Left lung (tissue), 10 donors: Measurements from ENCODE around the gene EPHA4. TPM values are rescaled to one million over a fixed set of nuclear protein-coding genes. Genes with fewer than 3 reads are reported as not detected.

Source experiments
- ATAC-seq: fragments of 200-7000 bp; cut with Tn5 transposase; one replicate; pipeline ENCODE4 v1.9.1; 2020; ENCODE audit warnings: moderate library complexity
- DNase-seq, 4 donors: peaks; one replicate each; pipeline ENCODE4 v3.0.0-alpha.2; 2013 to 2020
- H3K27ac ChIP-seq, 2 donors: fragments of 200-600 bp; sonication (generic) in 1 of 2; one replicate each; pipeline versions ENCODE4 v1.5.0 to v1.8.0; 2020 to 2021
- H3K27me3 ChIP-seq, 2 donors: fragments of 200-600 bp; sonication (generic) in 1 of 2; one replicate each; pipeline versions ENCODE4 v1.5.0 to v1.8.0; 2020 to 2021
- H3K36me3 ChIP-seq, 2 donors: fragments of 200-600 bp; sonication (generic) in 1 of 2; one replicate each; pipeline versions ENCODE4 v1.5.0 to v1.8.0; 2020 to 2021
- H3K4me1 ChIP-seq, 2 donors: fragments of 200-600 bp; one replicate each; pipeline ENCODE4 v1.8.0; 2021
- H3K4me3 ChIP-seq, 2 donors: fragments of 200-600 bp; sonication (generic) in 1 of 2; one replicate each; pipeline versions ENCODE4 v1.5.0 to v1.8.0; 2020 to 2021; ENCODE audit warnings: mild to moderate bottlenecking in 1 of 2
- H3K9me3 ChIP-seq, 2 donors: fragments of 200-600 bp; sonication (generic) in 1 of 2; one replicate each; pipeline versions ENCODE4 v1.5.0 to v1.8.0; 2020 to 2021
- CTCF ChIP-seq, 2 donors: fragments of 200-600 bp; sonication (generic) in 1 of 2; IDR thresholded peaks; one replicate each; pipeline versions ENCODE4 v1.5.0 to v1.8.0; 2021; ENCODE audit warnings: antibody characterized with exemption in 2 of 2
- intact Hi-C, 2 donors: fragments of 100-400 bp; cut with DNase I; formaldehyde crosslinking; loops; one replicate each; pipeline versions ENCODE4 v1.11.2 to v1.14.2; 2022
- polyA plus RNA-seq, 6 donors: library from polyadenylated mRNA; unstranded; fragments of 120-200 nt; gene quantifications; one replicate each; pipeline ENCODE4 v1.2.1, GENCODE V29; 2013; ENCODE audit not compliant: insufficient read length in 6 of 6
- total RNA-seq, 2 donors: library from RNA; stranded (reverse); fragmentation: NEBNext Ultra II Directional; extraction: Animal tissue kit (Norgen Biotek cat#: 25700); gene quantifications; one replicate each; pipeline ENCODE4 v1.2.1, GENCODE V29; 2021
- donor health status: DM: no; HTN: yes; CAD: no.
- donor health status: DM: no; HTN: no; CAD: no.

The EPHA4 gene
- total and polyA plus RNA-seq, 8 donors = 17.7 to 41.0 (median 24.8) TPM

GRCh38 chr2:221506469-221506868 lies 65.6 kb downstream of the EPHA4 start:
- Histone ChIP-seq H3K9me3 (no peaks in the 10 kb centered on the region), H3K4me1 (peaks cover 0 to 6% of the 10 kb centered on the region in 2 donors), H3K4me3 (no peak overlapping the region), H3K27ac (no peak overlapping the region), H3K36me3 (no peaks in the 10 kb centered on the region), H3K27me3 (no peaks in the 10 kb centered on the region)
- intact Hi-C loops = no loop called here
- no peak for ATAC-seq
- DNase-seq = no peak
- no peak for TF ChIP-seq CTCF (IDR thresholded peaks at IDR 0.05)

GRCh38 chr2:221505605-221506004 lies 66.5 kb downstream of the EPHA4 start:
- no peak for TF ChIP-seq CTCF (IDR thresholded peaks at IDR 0.05)
- Histone ChIP-seq H3K27me3 (no peaks in the 10 kb centered on the region), H3K27ac (no peak overlapping the region), H3K36me3 (no peaks in the 10 kb centered on the region), H3K9me3 (no peaks in the 10 kb centered on the region), H3K4me3 (no peak overlapping the region), H3K4me1 (peaks cover 0 to 6% of the 10 kb centered on the region in 2 donors)
- DNase-seq (no peak), ATAC-seq (no peak)
- intact Hi-C loops = no loop called here

GRCh38 chr2:221504905-221505304 lies 67.2 kb downstream of the EPHA4 start:
- Histone ChIP-seq H3K4me1 (peaks cover 0 to 6% of the 10 kb centered on the region in 2 donors), H3K9me3 (no peaks in the 10 kb centered on the region), H3K27me3 (no peaks in the 10 kb centered on the region), H3K4me3 (no peak overlapping the region), H3K36me3 (no peaks in the 10 kb centered on the region), H3K27ac (no peak overlapping the region)
- ATAC-seq (no peak), DNase-seq (no peak)
- no peak for TF ChIP-seq CTCF (IDR thresholded peaks at IDR 0.05)
- intact Hi-C loops = no loop called here

- H3K27me3 ChIP-seq = no peaks in the 10 kb centered on the region
- intact Hi-C loops = no loop called here
Measured at GRCh38 chr2:221503965-221504364, 68.1 kb downstream of the EPHA4 start.

More at GRCh38 chr2:221503965-221504364, 68.1 kb downstream of the EPHA4 start:
- no peaks in the 10 kb centered on the region for H3K9me3 ChIP-seq
- ATAC-seq (no peak), DNase-seq (no peak)
- H3K4me3 ChIP-seq = no peak overlapping the region
- H3K27ac ChIP-seq = no peak overlapping the region
- no peak for TF ChIP-seq CTCF (IDR thresholded peaks at IDR 0.05)
- peaks cover 0 to 6% of the 10 kb centered on the region in 2 donors for H3K4me1 ChIP-seq
- H3K36me3 ChIP-seq = no peaks in the 10 kb centered on the region
